ENCODE measurements around the gene CGNL1.

Gene CGNL1

DNA sequence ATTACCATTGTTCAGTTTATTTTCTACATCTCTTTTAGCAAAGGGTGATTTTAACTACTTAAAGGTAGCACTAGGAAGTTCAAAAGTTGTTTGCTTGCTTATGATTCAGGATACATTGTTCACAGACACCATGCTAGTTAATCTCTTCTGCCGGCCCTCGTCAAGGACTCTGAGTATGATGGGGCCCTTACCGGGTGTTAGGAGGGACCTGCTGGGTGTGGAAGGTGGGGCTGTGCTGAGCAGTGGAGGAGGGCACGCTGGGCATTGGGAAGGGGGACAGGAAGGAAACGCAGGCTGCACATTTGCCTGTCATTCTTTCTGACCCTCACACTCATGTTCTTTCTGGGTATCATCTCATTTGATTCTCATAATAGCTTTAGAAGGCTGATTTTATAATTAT, 150.3 kb downstream of the CGNL1 start:
- H3K27ac ChIP-seq (ENCODE audit: extremely low read depth, low read depth, low read length) = no peak overlapping the region
- ChIA-PET POLR2A (no interaction called here), CTCF (interaction anchor here (0.6 to 6.0 kb wide), 14 partner anchors 8 to 1035 kb away, joined by 3 to 201 read pairs (median 5); no protein-coding TSS in a partner anchor)
- no peak overlapping the region for H3K4me3 ChIP-seq (ENCODE audit: low read depth, low read length)
- no peaks in the 10 kb centered on the region for H3K9me3 ChIP-seq (ENCODE audit: control insufficient read depth, insufficient read depth, low read depth, low read length)
- H3K36me3 ChIP-seq (ENCODE audit: control insufficient read depth in 2 of 2, insufficient read depth in 1 of 2, low read length in 2 of 2) = no peaks in the 10 kb centered on the region
- TF ChIP-seq PRDM10 (tag by site-specific recombination; IDR thresholded peaks at IDR 0.05) = no peak
- TF ChIP-seq ZBTB20 (tag by site-specific recombination; IDR thresholded peaks at IDR 0.05) = no peak
- TF ChIP-seq PBX3 (CRISPR knock-in tag; IDR thresholded peaks at IDR 0.05) = no peak
- no peak for TF ChIP-seq ZNF311 (tag by site-specific recombination; IDR thresholded peaks at IDR 0.05; ENCODE audit: borderline replicate concordance)
- H3K4me1 ChIP-seq (ENCODE audit: control insufficient read depth, insufficient read depth, low read length) = no peaks in the 10 kb centered on the region

- H3K27ac ChIP-seq (ENCODE audit: extremely low read depth, low read depth, low read length) = no peak overlapping the region
- no peaks in the 10 kb centered on the region for H3K36me3 ChIP-seq (ENCODE audit: control insufficient read depth in 2 of 2, insufficient read depth in 1 of 2, low read length in 2 of 2)
- no peaks in the 10 kb centered on the region for H3K4me1 ChIP-seq (ENCODE audit: control insufficient read depth, insufficient read depth, low read length)
- no peaks in the 10 kb centered on the region for H3K9me3 ChIP-seq (ENCODE audit: control insufficient read depth, insufficient read depth, low read depth, low read length)
- ChIA-PET POLR2A (interaction anchor here (1.1 kb wide), 1 partner anchor 187 kb away, joined by 6 read pairs; no protein-coding TSS in a partner anchor), CTCF (interaction anchor here (0.6 to 6.0 kb wide), 37 partner anchors 9 to 1036 kb away, joined by 3 to 201 read pairs (median 5); no protein-coding TSS in a partner anchor)
- no peak for TF ChIP-seq ZNF692 (tag by site-specific recombination; IDR thresholded peaks at IDR 0.05)
- peak; percentile 43; the same call in 1 of the 2 replicates for TF ChIP-seq ZNF660 (tag by site-specific recombination; IDR thresholded peaks at IDR 0.05)
- TF ChIP-seq ZNF341 (tag by site-specific recombination; IDR thresholded peaks at IDR 0.05; ENCODE audit: low read depth) = 0 out of 2 replicates have a peak, but pooled peaks have one; percentile 27
- TF ChIP-seq ZNF670 (tag by site-specific recombination; IDR thresholded peaks at IDR 0.05; ENCODE audit: low read depth) = no peak
- no peak for TF ChIP-seq ZNF140 (tag by site-specific recombination; IDR thresholded peaks at IDR 0.05)
- TF ChIP-seq, protein P1, sequence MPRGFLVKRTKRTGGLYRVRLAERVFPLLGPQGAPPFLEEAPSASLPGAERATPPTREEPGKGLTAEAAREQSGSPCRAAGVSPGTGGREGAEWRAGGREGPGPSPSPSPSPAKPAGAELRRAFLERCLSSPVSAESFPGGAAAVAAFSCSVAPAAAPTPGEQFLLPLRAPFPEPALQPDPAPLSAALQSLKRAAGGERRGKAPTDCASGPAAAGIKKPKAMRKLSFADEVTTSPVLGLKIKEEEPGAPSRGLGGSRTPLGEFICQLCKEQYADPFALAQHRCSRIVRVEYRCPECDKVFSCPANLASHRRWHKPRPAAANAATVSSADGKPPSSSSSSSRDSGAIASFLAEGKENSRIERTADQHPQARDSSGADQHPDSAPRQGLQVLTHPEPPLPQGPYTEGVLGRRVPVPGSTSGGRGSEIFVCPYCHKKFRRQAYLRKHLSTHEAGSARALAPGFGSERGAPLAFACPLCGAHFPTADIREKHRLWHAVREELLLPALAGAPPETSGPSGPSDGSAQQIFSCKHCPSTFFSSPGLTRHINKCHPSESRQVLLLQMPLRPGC (tag by site-specific recombination; IDR thresholded peaks at IDR 0.05) = no peak
- peak; percentile 77 for TF ChIP-seq ZNF654 (tag by site-specific recombination; IDR thresholded peaks at IDR 0.05; ENCODE audit: low read depth)
- peak; percentile 84 for TF ChIP-seq SCRT2 (tag by site-specific recombination; IDR thresholded peaks at IDR 0.05)
- peak; percentile 41; the same call in 1 of the 2 replicates for TF ChIP-seq SCRT1 (tag by site-specific recombination; IDR thresholded peaks at IDR 0.05; ENCODE audit: borderline replicate concordance)
- peak; percentile 83 for TF ChIP-seq ZIC2 (tag by site-specific recombination; IDR thresholded peaks at IDR 0.05)
- no peak for TF ChIP-seq BCL11A (tag by site-specific recombination; IDR thresholded peaks at IDR 0.05; ENCODE audit: low read depth)
- no peak overlapping the region for H3K4me3 ChIP-seq (ENCODE audit: low read depth, low read length)
Observed at GRCh38 chr15:57527382-57528091, 151.2 kb downstream of the CGNL1 start.
